GM19099 (cell line): ENCODE data around the gene VASN.

ENCODE experiments used
- POLR2A ChIP-seq: IDR thresholded peaks from 3 replicates; pipeline ENCODE4 v1.6.1; 2011; ENCODE audit warnings: low read depth; ENCODE audit not compliant: insufficient read length; ENCODE audit errors: extremely low read depth

The VASN gene

DNA sequence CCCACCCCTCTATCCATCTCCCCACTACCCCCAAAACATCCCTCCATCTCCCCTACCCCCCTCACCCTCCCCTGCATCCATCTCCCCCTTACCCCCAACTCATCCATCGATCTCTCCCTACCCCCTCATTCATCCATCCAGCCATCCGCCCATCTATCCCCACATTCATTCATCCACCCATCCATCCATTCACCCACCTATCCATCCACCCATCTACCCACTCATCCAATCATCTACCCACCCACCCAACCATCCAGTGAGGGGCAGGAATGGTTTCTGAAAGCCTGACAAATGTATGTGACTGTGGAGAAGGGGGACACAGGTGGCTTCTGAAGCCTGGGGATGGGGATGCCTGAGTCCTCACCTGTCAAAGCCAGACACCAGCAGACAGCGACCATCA is 11.7 kb upstream of the VASN start:
- TF ChIP-seq POLR2A: no peak

DNA sequence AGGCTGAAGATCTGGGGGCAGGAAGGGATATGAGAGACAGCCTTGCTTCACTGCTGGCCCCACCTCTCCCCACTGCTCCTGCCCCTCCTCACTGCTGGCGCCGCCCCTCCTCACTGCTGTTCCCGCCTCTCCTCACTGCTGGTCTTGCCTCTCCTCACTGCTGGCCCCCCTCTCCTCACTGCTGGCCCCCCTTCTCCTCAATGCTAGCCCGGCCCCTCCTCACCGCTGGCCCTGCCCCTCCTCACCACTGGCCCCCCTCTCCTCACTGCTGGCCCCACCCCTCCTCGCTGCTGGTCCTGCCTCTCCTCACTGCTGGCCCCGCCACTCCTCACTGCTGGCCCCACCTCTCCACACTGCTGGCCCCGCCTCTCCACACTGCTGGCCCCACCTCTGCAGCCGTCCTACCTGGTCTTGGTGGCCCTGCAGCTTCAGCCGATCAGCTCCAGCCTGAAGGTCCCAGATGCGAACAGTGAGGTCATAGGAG is 11.1 kb upstream of the VASN start:
- no peak for TF ChIP-seq POLR2A

DNA sequence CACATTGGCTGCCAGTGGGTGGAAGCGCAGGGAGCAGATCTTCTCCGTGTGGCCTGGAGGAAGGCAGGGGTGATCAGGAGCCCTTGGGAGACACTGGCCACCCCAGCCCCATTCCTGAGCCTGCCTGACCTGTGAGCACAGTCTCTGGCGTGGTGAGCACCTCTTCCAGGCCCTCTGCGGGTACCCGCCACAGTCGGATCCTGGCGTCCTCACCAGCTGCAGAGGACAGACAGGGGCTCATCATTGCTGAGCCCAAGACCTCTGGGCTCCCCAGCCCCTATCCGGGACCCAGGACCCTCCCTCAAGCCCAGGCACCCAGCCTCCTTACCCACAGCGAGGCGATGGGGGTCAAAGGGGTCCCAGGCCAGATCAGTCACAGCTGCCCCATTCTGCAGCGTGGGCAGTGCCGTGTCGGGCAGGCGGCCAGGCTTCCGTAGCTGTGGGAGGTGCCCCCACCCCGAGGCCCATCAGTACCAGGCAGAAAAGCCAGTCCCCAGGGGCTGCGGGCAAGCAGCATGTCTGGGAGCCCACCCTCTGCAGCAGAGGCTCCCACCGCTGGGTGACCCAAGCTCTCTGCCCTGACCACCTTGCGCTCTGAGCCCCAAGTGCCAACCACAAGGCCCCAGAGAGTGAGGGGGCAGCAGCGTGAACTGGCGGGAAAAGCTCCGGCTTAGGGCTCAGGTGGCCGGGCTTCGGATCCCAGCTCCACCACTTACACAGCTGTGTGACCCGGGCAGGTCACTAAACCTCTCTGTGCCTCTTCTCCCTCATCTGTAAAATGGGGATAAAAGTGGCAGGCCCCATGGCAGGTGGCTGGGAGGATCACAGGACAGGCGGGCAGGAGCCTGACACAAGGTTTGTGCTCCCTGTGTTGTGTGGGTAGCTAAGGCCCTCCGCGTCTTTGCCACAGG is 10.4 kb upstream of the VASN start:
- no peak for TF ChIP-seq POLR2A

DNA sequence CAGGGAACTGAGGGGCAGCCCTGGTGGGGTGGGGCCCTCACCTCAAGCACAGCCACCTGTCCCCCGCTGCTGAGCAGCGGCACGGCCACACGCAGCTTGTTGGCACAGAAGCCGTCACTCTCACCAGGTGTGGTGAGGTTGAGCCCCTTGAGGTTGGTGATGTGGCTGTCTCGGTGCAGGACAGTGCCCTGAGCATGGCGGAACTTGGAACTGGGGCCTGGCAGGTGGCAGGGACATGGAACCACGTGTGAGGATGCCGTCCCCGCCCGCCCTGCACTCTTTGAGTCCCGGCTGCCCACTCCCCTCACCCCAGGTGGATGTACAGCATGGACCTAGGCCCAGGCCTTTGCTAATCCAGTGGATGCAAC is 9.7 kb upstream of the VASN start:
- TF ChIP-seq POLR2A: no peak

DNA sequence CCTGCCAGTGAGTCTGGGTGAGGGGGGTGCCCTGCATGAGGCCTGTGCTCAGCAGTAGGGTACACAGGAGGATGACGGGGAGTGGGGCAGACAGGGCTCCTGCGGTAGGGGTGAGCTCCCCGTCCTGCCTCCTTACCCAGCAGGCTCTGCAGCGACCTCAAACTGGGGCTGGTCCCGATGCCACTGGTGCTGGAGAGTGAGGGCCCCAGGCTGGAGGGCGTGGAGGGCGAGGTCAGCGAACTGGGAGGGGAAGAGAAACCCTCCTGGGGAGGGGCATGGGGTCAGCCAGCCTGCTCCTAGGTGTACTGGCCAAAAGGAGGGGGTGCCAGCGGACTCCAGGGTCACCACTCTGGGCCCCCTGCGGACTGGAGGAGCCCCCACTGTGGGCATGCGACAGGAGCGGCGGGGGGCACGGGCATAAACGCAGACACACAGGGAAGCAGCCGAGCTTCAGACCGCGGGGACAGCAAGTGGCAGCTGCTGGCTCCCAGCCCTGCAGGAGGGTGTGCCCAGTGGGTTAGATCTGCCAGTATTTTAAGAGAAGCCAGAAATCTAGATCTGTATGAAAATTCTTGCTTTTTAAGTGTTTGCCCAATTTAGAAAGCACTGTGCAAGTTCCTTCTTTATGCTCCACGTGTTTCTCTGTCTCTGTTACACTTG is 9.0 kb upstream of the VASN start:
- no peak for TF ChIP-seq POLR2A

DNA sequence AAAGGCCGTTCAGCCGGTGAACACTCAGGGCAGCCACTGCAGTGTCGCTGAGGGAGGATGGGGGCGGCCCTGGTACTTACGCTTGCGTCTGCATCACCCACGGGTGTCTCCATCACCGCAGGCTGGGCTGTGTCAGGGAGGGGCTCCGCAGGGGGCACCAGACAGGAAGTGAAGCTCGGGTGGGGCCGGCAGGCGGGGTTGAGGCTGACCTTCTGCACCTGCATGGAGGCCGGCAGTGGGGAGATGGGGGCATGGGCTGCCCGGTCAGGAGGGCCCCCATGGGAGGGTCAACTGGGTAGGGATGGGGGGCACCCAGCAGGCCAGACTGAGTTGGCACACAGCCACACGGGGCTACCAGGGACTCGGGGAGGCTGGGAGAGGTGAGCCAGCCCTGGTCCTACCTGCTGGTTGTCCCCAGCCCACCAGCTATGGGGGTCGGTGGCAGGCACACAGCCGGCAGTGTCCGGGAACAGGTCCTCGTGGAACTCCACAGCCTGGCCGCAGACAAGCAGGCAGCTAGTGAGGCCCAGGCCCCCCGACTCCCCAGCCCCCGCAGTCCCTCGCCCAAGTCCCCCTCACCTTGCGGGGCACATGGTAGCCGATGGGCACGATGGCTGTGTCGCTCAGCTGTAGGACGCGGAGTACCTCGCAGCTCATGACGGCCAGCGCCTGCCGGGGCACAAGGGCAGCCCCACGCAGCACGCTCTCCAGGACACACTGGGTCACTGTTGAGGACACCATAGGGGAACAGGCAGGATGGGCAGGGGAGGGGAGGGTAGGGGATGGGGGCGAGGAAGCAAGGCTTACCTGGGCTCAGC is 7.2 kb upstream of the VASN start:
- no peak for TF ChIP-seq POLR2A

DNA sequence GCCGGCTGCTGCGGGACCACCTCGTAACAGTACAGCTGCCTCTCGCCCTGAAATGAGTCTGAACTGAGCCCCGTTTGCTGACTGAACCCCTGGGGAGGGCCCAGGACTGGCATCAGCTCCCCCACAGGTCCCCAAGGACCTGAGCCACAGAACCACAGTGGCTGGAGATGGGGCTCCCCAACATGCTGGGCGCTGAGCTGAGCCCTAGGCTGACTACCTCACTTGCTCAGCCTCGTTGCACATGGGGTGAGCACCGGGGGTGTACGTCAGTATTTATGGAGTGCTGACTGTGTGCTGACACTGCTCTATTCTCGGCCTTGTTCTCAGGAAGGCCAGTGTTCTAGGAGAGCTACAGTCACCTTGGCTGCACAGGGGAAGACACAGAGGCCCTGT is 6.6 kb upstream of the VASN start:
- no peak for TF ChIP-seq POLR2A

DNA sequence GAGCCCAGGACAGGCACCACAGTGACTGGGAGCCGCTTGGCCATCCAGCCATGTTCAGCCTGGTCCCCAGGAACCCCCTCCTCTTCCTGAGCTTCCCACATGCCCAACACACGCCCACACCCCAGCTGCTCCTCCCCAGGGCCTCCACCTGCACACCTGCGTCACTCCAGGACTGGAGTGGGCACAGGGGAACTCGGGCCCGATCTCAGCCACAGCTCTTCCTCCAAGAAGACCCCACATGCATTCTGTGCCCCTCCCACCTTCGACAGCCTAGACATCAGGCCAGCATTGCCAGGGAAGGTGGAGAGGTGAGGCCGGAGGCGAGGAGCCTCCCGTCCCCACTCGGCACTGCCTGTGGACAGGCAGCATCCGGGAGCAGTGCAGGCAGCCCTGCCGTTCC is 6.0 kb upstream of the VASN start:
- no peak for TF ChIP-seq POLR2A

DNA sequence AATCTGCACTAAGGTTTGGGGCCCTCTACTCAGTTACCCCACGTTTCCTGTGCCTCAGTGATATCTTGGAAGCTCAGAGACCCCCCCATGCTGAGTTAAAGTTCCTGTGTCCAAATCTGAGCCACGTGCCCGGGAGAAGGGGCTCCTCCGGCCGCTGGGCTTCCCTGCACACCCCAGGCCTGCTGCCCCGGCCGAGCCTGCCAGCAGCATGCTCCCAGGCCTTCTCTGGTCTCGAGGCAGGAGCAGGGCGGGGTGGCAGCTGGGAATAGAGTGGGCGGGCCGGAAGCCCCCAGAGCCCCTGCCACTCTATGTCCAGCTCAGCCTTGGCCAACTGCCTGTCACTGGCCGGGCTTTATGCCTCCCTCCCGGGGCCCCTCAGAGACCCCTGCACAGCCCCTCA is 5.6 kb upstream of the VASN start:
- TF ChIP-seq POLR2A: no peak

DNA sequence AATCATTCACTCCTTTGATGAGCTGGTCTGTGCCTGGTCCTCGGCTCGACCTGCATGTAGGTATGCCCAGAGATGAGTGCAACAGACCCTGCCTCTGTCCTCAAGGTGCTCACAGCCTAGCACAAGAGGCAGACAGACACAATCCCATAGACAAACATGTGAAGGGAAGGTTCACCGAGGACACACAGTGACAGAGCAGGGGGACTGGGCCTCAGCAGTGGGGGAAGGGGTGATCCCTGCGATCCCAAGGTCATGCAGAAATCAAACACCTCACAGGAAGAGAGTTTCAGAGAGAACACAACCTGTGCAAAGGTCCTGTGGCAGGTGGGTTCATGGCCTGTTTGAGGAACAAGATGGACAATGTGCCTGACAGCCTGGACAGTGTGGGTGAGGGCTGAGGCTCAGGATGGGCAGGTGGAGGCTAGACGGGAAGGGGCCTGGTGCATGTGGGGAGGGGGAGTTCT is 4.2 kb upstream of the VASN start:
- TF ChIP-seq POLR2A: no peak

DNA sequence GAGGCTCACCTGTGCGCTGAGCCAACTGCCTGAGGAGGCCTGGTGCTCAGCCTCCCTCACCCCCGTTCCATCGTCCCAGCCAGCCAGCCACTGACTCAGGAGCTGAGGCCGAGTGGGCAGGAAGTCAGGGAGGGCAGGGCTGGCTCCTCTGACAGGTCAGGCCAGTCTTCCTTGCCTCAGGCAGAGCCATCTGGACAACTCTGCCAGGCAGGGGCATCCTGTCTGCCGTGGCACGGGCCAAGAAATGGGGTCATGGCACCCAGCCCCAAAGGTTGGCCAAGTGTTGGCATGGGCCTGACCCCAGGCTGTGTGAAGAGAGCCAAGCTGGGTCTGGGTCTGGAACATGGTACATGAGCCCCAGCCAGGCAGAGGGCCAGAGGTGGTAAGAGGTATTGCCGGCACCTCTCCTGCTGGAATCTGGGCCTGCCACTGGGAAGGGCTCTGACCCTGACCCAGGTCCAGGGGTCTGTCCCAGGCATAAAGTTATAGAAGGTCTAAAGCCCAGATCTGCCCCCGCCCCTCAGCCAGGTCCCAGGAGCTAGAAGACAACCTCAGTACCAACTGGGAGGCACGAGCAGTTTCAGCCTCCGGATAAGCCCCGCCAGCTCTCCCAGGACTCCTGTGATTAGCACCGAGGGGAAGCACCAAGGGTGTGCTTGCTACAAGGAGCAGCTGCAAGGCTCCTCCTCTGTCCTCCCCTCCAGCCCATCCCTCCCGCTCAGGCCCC is 2.5 kb upstream of the VASN start:
- TF ChIP-seq POLR2A: no peak

DNA sequence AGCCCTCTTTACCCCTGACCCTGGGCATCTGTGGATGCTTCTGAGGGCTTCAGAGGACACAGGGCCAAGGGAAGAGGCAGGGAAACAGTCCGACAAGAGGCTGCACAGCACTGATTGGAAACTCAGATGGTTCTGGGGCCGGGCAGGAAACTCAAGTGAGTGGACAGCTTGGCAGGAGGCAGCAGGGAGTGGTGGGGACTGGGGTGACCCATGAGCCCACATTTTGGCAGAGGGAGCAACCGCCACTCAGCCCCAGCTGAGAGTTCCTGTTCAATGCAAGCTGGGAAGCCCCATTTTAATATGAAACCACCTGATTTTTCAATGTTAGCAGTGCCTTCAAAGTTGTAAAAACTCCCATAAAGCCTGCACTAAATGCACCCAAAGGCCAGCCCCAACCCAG is 1.5 kb upstream of the VASN start:
- no peak for TF ChIP-seq POLR2A

DNA sequence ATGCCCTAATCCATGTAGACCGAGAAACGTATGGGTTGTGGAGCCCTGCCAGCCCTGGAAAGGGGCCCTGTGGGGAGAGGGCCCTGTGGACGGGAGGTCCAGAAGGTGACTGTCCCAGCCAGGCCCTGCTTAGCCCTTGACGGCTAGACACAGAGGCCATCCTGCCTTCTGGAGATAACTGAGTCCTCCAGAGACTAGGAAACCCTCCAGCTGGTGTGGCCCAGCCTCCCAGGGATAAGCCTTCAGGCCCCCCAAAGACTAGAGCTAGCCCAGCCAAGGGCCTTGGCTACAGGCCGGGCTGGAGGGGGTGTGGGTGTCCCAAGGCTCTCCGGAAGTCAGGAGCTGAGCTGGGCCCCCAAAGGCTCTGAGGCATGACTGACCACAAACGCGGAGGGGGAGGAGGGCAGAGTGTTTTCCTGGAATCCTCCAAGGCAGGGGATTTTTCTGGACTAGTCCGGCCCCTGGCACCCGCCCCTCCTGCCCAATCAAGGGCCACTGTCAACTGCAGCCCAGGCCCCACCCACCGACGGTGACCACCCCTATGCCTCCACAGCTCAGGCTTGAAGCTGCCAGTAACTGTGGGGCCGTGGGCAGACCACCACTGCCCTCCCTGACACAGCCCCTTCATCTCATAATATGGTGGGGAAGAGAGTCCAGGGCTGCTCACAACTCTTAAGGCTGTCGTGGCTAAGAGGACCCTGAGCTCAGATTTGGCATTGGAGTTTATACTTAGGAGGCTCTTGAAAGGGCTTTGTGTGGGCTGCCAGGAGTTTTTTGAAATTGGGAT is 885 bp upstream of the VASN start:
- no peak for TF ChIP-seq POLR2A

DNA sequence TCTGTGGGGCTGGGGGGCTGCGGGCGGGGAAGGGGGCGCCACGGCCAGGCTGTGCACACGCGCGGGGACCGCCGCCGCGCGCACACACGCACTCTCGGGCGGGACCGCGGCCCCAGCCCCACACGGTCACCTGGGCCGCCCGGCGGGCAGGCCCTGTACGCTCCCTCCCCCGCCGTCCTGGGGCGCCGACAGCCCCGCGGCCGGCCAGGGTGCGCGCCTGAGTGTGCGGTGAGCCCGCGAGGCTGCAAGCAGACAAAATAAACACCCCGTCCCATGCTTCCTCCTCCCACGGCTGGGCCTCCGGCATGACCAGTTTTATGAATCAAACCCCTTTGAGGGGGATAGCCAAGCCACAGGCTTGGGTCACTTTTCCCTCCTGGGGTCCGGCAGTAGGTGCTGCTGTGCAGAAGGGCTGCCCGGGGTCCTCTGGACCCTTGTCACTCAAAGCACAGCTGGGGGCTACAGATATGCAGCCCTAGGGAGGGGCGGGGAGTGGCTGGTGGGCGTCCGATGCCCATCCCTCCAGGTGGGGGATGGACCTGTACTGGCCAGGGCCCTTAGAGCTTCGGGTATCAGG is 441 bp downstream of the VASN start:
- no peak for TF ChIP-seq POLR2A
